Cortex of kidney (tissue), 1 donor: ENCODE data around the gene RGS12.

Source experiments
- DNase-seq: peaks from one replicate; lab custom pipeline; 2025; lab: John Stamatoyannopoulos, UW

RGS12 gene

GRCh38 chr4:3276986-3277385 lies 15.8 kb upstream of the RGS12 start:
- no peak for DNase-seq

GRCh38 chr4:3280466-3280865 lies 12.4 kb upstream of the RGS12 start:
- no peak for DNase-seq

- DNase-seq: no peak
Observed at GRCh38 chr4:3283483-3283882, 9.3 kb upstream of the RGS12 start.

GRCh38 chr4:3283916-3284315 lies 8.9 kb upstream of the RGS12 start:
- no peak for DNase-seq

DNA sequence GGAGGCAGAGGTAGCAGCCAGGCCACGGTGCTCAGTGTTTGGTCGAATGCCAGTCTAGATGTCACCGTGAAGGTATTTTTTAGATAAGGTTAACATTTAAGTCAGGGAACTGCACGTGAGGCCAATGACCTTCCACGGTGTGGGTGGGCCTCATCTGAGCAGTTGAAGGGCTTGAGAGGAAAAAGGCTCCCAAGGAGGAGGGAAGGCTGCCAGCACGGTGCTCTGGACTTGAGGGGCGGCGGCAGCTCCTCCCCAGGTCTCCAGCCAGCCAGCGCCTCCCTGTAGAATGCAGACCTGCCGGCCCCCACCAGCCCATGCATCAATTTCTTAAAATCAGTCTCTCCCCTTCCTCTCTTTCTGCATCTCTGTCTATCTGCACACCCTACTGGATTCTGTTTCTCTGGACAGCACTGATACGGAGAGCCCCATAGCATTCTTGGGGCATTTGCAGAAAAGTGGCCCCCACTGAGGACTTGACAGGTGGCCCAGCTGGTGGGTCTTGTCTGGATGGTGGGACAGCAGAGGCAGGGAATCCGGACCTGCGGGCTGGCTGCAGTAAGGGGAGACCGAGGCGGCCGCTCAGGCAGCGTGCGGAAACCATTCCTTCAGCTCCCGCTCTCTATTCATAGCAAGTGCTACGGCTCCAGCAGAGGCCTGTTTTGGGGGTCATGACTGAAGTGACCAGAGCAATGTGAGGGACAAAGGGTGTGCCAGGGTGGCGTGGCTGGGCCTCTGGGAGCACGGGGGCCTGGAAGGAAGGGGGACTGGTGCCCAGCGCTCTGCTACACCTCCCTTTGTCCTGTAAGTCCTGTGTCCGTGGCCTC lies 7.9 kb upstream of the RGS12 start:
- DNase-seq: no peak

DNA sequence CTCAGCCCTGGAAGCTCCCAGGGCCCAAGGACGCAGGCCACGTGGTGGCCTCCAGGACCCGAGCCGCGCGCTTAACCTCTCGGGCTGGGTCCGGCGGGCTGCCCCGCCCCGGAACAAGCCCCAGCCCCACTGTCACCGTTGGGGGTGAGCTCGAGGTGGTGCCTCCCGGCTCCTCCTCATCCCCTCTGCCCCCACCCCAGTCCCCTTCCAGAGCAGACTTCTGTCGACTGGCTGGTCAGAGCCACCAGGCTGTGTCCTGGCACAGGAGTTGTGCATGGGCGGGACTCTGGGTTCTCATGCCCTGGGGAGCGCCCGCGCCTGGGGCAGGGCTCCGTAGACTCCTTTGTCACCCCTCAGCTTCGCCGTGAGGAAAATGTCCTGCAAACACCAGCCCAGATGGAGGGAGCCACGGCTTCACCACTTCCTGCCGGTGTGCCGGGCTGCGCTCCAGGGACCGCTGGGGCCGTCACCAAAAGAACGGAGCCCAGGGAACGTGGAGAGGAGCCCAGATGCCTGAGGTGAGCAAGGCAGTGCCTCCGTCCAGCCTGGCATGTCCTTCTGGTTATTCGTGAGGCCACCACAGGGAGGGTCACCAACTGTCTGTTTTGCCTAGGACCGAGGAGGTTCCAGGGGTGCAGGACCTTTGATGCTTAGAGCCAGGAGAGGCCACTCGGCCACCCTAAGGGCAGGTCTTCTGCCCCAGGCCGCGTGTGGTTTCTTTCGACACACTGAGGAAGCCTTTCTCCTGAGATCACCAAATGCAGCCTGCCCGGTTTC lies 7.1 kb upstream of the RGS12 start:
- no peak for DNase-seq

DNA sequence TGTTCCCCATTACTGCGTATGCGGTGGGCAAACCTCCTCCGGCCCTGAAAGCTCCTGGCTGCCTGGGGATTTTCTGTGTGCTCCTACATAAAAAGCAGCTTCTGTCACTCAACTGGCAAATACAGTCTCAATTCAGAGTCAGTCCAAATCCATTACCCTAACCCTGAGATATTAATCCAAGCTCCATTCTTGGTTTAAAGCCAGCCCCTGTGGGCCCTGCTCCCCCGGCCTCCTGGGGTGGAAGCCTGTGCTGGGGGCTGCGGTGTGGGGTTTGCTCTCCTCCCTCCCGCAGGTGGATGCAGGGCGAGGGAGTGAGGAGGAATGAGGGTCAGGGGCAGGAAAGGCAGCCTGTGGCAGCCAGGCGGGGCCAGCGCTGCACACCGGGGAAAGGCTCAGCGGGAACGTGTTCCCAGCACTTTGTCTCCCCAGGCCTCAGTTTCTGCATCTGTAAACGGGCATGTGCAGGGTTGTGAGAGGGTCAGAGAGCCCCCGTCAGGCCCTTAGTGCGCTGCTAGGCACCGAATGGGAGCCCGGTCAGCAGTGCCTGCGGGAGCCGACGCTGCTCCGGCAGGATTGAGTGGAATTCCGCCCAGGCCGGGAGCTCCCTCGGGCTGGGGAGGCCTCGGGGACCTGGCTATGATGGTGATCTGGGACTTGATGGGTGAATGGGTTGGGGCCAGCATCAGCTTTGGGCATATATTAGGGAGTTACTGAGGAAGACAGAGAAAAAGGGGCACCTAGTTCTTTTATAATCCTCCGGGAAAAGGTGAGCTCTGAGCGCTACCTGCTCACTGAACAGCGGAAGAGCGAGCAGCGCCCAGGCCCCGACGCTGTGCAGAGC lies 6.3 kb upstream of the RGS12 start:
- no peak for DNase-seq

DNA sequence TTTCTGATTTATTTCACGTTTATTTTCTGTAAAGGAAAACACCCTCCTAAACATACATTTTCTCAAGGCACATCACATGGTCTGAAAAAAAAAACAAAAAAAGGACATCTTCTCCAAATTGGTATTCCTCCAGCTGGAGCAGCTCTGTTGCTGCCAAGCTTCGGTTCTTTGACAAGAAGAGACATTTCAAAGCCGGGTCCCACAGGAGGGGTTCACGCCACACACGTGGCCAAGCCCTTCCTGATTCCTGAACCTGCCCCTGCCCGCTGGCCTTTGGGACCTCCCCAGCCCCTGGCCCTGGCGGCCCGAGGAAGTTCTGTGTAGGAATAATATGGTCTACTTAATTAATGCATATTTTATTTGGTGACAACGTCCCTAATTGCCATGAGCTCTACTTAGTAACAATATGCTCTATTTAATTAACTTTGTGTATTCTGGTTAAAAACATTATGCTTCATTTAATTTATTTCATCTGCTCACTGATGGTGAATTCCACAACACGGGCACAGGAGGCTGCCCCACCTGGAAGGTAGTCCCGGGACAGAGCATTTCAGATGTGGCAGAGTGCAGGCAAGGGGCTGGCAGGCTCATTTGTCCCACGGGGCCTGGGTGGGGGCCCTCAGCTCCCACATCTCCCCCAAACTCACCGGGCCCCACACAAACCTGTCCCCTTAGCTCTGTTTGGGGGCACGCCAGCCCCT lies 5.4 kb upstream of the RGS12 start:
- DNase-seq: no peak

DNA sequence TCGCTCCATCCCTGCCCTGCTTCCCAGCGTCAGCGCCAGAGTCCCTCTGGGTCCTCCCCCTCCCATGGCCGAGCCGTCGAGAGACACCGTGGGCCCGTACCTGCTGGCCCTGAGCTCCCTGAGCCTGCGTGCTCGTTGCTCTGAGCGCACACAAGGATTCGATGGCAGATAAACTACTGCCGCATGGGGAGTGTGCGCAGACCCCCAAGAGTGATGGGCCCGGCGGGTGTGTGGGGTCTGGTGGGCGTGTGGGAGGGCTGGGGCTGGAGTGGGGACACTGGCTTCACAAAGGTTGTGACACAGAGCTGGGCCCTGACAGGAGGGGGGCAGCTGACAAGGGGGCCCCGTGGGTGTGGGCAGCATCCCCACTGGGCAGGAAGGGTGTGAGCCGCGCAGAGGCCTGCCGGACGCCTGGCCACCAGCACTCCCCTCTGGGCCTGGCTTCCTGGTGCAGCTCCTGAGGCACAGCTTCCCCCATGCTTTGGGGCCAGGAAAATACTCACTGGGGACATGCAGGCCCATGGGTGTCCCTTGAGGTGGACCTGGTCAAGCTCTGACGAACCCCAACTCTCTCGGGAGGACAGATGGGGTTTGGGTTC lies 4.8 kb upstream of the RGS12 start:
- no peak for DNase-seq

- no peak for DNase-seq
Observed at GRCh38 chr4:3288571-3289094, 4.2 kb upstream of the RGS12 start.

DNA sequence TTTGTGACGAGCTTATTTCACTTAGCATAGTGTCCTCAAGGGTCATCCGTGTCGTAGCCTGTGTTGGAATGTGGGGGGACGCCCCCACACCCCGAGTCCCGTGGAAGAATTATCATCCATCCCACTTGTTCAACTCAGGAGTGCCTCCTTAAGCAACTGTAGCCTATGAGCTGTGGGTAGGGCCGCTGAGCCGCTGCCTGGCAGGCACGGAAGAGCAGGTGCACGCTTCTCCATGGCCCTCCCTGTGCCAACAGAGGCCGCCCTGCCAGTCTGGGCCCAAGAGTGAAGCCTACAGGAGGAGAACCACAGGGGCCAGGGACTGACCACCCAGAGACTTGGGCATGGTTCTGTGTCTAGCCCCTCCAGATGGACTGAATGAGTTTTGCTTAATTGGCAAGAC lies 2.3 kb upstream of the RGS12 start:
- DNase-seq: no peak

DNA sequence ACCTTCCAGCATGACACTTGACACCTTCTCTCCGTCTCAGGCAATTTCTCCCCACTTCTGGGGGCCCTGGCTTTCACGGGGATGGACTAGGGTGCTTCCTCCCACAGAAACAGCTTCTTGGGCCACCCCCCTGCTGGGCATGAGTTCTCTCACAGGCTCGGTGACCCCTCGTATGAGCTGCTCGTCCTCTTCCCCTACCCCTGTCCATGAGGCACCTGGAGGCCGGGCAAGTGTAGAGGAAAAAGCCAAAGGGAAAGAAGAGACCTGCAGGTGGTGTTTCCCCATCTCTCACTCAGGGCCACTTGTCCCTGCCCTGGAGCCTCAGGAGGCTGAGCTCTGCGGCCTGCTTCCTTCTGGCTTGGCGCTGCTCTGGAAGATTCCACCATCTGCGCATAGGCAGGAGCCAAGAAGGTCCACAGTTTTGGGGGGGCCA lies 1.9 kb upstream of the RGS12 start:
- DNase-seq: no peak

DNA sequence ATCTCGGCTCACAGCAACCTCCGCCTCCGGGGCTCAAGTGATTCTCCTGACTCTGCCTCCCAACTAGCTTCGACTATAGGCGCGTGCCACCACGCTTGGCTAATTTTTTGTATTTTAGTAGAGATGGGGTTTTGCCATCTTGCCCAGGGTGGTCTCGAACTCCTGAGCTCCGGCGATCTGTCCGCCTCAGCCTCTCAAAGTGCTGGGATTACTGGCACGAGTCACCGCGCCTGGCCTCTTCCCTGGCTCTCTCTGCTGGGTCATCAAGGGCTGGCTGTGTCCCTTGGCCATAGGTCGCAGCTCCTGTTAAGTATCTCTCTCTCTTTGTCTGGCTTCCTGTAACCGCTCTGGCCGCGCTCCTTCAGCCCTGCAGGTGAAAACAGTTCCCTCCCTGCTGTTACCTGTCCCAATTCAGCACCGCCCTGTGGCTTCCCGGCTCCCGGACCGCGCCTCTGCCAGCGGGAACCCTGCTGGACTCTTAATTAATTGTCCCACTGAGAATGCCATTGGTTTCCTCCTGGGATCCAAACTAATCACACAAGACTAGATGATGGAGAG lies 1.3 kb upstream of the RGS12 start:
- no peak for DNase-seq

DNA sequence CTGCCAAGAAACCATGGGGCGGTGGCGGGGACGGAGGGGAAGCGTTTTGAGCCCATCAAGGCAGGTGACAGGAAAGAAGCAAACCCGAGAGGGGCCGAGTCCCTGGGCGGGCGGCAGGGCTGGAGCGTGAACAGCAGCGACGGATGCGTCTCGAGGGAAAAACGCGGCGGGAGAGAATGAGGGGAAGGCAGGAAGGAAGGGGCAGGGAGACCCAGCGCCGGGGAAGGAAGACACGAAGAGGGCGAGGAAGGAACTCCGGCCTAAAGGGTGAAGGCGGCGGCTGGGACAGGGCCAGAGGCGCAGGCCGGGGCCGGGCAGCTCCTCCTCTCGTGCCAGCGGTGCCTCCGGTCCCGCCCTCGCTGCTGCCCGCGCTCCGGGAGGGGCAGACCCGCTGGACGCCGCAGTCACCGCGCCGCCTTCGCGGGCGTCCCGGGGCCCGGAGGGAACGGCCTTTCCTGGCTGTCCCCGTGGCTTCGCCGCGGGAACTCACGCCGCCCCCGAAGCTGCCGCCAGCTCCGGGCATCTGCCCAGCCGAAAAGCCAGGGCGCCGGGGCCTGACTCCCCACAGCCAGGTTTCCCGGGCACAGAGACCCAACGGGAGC lies 751 bp upstream of the RGS12 start:
- no peak for DNase-seq

GRCh38 chr4:3293401-3294391 lies 875 bp downstream of the RGS12 start:
- no peak for DNase-seq

- DNase-seq: no peak
Observed at GRCh38 chr4:3294401-3295241, 1.8 kb downstream of the RGS12 start.

DNA sequence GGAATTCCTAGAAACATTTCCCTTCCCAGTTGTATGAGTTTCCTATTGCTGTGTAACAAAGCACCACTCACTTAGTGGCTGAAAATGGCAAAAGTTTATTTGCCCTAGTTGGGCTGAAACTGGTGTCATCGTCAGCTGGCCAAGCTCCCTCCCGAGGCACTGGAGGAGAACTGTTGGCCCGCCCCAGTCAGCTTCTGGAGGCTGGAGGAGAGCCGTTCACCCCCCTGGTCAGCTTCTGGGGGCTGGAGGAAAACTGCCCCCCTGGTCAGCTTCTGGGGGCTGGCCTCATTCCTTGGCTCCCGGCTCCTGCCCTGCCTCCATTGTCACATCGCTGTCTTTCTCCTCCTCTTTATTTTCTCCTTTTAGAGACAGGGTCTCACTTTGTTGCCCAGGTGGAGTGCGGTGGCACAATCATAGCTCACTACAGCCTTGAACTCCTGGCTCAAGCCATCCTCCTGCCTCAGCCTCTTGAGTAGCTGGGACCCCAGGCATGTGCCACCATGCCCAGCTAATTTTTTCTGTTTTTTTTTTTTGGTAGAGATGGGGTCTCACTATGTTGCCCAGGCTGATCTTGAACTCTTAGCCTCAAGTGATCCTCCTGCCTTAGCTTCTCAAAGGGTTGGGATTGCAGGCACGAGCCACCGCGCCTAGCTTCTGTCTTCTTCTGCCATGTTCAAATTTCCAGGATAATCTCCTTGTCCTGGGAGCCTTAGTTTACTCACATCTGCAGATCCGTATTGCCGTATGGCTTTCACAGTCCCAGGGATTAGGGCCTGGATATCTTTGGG lies 3.2 kb downstream of the RGS12 start:
- DNase-seq: no peak
